GM12878 (cell line): ENCODE measurements around the gene NDRG4. TPM values are rescaled to one million over a fixed set of nuclear protein-coding genes. Genes with fewer than 3 reads are reported as not detected.
A peak's percentile ranks its signal among the peaks of the same experiment; 100 is the strongest.

ENCODE experiments used
- ATAC-seq: fragments of 200-7000 bp; cut with Tn5 transposase; 3 replicates; pipeline ENCODE4 v1.9.1; 2020; ENCODE audit warnings: mild to moderate bottlenecking, moderate library complexity
- BruUV-seq: library from RNA; stranded (reverse); fragments of 400-500 nt; replicated peaks from 2 replicates; lab custom pipeline; 2021; lab: Mats Ljungman, UMichigan
- CTCF ChIA-PET: fragments of 300-600 bp; sonication (Branson Sonifier 250); formaldehyde crosslinking; extraction: SDS; loops from one replicate; lab custom pipeline; 2021; ENCODE audit warnings: inconsistent platforms; lab: Yijun Ruan, JAX
- POLR2A ChIA-PET: fragments of 350-600 bp; formaldehyde crosslinking; extraction: SDS; loops from one replicate; lab custom pipeline; 2021; ENCODE audit warnings: inconsistent platforms; lab: Charles Lee
- RAD21 ChIA-PET: fragments of 300-600 bp; sonication (Branson Sonifier 250); formaldehyde crosslinking; loops from one replicate; lab custom pipeline; 2023; ENCODE audit warnings: antibody characterized with exemption; ENCODE audit not compliant: unreplicated experiment; lab: Charles Lee
- SMC1A ChIA-PET: fragments of 300-600 bp; sonication (Branson Sonifier 250); formaldehyde crosslinking; loops from one replicate; lab custom pipeline; 2023; ENCODE audit not compliant: unreplicated experiment, uncharacterized antibody; lab: Charles Lee
- DNase-seq: peaks from one replicate; pipeline ENCODE4 v3.0.0-alpha.2; 2011; ENCODE audit warnings: low read depth, low spot score
- FAIRE-seq: peaks from 3 replicates; lab custom pipeline; 2011; peaks lifted over from hg19 to GRCh38; lab: Jason Lieb, UNC
- H2AFZ ChIP-seq: 2 replicates; pipeline ENCODE4 v1.6.0; 2011; ENCODE audit warnings: low read depth, low read length, control low read depth; ENCODE audit not compliant: control insufficient read depth
- H3K27ac ChIP-seq: 2 replicates; pipeline ENCODE4 v1.5.1; 2011; ENCODE audit warnings: control low read depth; ENCODE audit not compliant: control insufficient read depth, insufficient read depth
- H3K27me3 ChIP-seq, 2 experiments: replicated peaks in 1 of 2; 2 replicates each; pipeline versions ENCODE4 v1.6.0 to v1.6.1; 2011; ENCODE audit warnings: low read length in 1 of 2; ENCODE audit not compliant: control insufficient read depth in 2 of 2, insufficient read depth in 2 of 2
- H3K36me3 ChIP-seq, 2 experiments: 2 replicates each; pipeline ENCODE4 v1.5.1; 2011; ENCODE audit warnings: low read length in 1 of 2; ENCODE audit not compliant: control insufficient read depth in 2 of 2, insufficient read depth in 2 of 2
- H3K4me1 ChIP-seq: 2 replicates; pipeline ENCODE4 v1.6.1; 2011; ENCODE audit warnings: mild to moderate bottlenecking, low read length, moderate library complexity, mixed read lengths; ENCODE audit not compliant: control insufficient read depth, insufficient read depth
- H3K4me2 ChIP-seq: 2 replicates; pipeline ENCODE4 v1.6.0; 2011; ENCODE audit warnings: control low read depth; ENCODE audit not compliant: control insufficient read depth, insufficient read depth
- H3K4me3 ChIP-seq: fragments of 200-600 bp; sonication (generic); 2 replicates; pipeline ENCODE4 v1.5.1; 2016
- H3K79me2 ChIP-seq: 2 replicates; pipeline ENCODE4 v1.6.0; 2011; ENCODE audit warnings: low read length; ENCODE audit not compliant: control insufficient read depth, insufficient read depth
- H3K9ac ChIP-seq: 2 replicates; pipeline ENCODE4 v1.8.0; 2011; ENCODE audit warnings: low read length, control low read depth, mixed read lengths; ENCODE audit not compliant: control insufficient read depth, insufficient read depth
- H3K9me3 ChIP-seq: replicated peaks from 3 replicates; pipeline ENCODE4 v1.5.1; 2011; ENCODE audit warnings: mild to moderate bottlenecking, low read length; ENCODE audit not compliant: control insufficient read depth, insufficient read depth
- H4K20me1 ChIP-seq: 2 replicates; pipeline ENCODE4 v1.6.0; 2011; ENCODE audit not compliant: control insufficient read depth, insufficient read depth
- E2F4 ChIP-seq: IDR thresholded peaks from 2 replicates; pipeline ENCODE4 v1.6.1; 2012; ENCODE audit warnings: low read depth, low read length, improper control_type of control experiment
- ELK1 ChIP-seq: IDR thresholded peaks from 2 replicates; pipeline ENCODE4 v1.6.1; 2012; ENCODE audit warnings: low read depth, low read length, improper control_type of control experiment
- FOXK2 ChIP-seq: fragments of 450-650 bp; IDR thresholded peaks from 2 replicates; pipeline ENCODE4 v1.6.1; 2017; ENCODE audit warnings: mild to moderate bottlenecking, moderate library complexity
- GABPA ChIP-seq: IDR thresholded peaks from 2 replicates; pipeline ENCODE4 v1.6.1; 2014; ENCODE audit warnings: antibody characterized with exemption, low read depth, mild to moderate bottlenecking, inconsistent platforms
- HCFC1 ChIP-seq: fragments of 150-350 bp; IDR thresholded peaks from 2 replicates; pipeline ENCODE4 v1.6.1; 2014; ENCODE audit warnings: low read length
- HDGF ChIP-seq: fragments of 450-650 bp; IDR thresholded peaks from 2 replicates; pipeline ENCODE4 v1.6.1; 2016; ENCODE audit warnings: antibody characterized with exemption
- MTA2 ChIP-seq: fragments of 450-650 bp; IDR thresholded peaks from 2 replicates; pipeline ENCODE4 v1.6.1; 2016; ENCODE audit warnings: low read depth, mild to moderate bottlenecking, moderate library complexity
- MYB ChIP-seq: fragments of 150-350 bp; IDR thresholded peaks from 2 replicates; pipeline ENCODE4 v1.6.1; 2014; ENCODE audit warnings: mild to moderate bottlenecking, low read depth, low read length, borderline replicate concordance
- MYC ChIP-seq: IDR thresholded peaks from 2 replicates; pipeline ENCODE4 v1.6.1; 2011; ENCODE audit warnings: mild to moderate bottlenecking, low read length, moderate library complexity, inconsistent platforms; ENCODE audit not compliant: insufficient read depth, insufficient replicate concordance, insufficient read length, severe bottlenecking
- NFYA ChIP-seq: IDR thresholded peaks from 2 replicates; pipeline ENCODE4 v1.6.1; 2011; ENCODE audit warnings: low read depth, mild to moderate bottlenecking, low read length, improper control_type of control experiment, borderline replicate concordance
- NR2C2 ChIP-seq: IDR thresholded peaks from 2 replicates; pipeline ENCODE4 v1.6.1; 2011; ENCODE audit warnings: borderline replicate concordance, low read depth; ENCODE audit not compliant: control insufficient read depth, insufficient read length
- POLR2A ChIP-seq: IDR thresholded peaks from 2 replicates; pipeline ENCODE4 v1.6.1; 2011; ENCODE audit warnings: low read depth, mild to moderate bottlenecking, low read length
- RB1 ChIP-seq: fragments of 450-650 bp; formaldehyde crosslinking; IDR thresholded peaks from 2 replicates; pipeline ENCODE4 v1.6.1; 2017; ENCODE audit warnings: mild to moderate bottlenecking, borderline replicate concordance
- RUNX3 ChIP-seq: IDR thresholded peaks from 2 replicates; pipeline ENCODE4 v1.6.1; 2012; ENCODE audit warnings: low read length, inconsistent platforms
- USF1 ChIP-seq: IDR thresholded peaks from 2 replicates; pipeline ENCODE4 v1.6.1; 2011; ENCODE audit warnings: borderline replicate concordance, low read depth, mild to moderate bottlenecking, moderate library complexity, mixed read lengths, low read length; ENCODE audit not compliant: insufficient read depth; ENCODE audit errors: extremely low read length
- ZNF592 ChIP-seq: fragments of 450-650 bp; IDR thresholded peaks from 2 replicates; pipeline ENCODE4 v1.6.1; 2017; ENCODE audit warnings: mild to moderate bottlenecking, moderate library complexity
- WGBS: methylation state at CpG from one replicate; pipeline ENCODE4 v1.1.6; 2016; ENCODE audit warnings: low lambda C conversion rate; ENCODE audit not compliant: insufficient replicate concordance, insufficient coverage; ENCODE audit errors: missing lambda C conversion rate; 5-methylcytosine and 5-hydroxymethylcytosine counted together
- in situ Hi-C: fragments of 300-500 bp; cut with MboI; formaldehyde crosslinking; loops from 9 replicates; pipeline ENCODE4 v1.14.3; 2018; ENCODE audit warnings: mixed read lengths
- intact Hi-C: fragments of 100-400 bp; cut with micrococcal nuclease; formaldehyde crosslinking; loops from one replicate; pipeline ENCODE4 v1.14.2; 2022; ENCODE audit not compliant: unreplicated experiment
- polyA plus RNA-seq, 11 experiments: library from polyadenylated mRNA; depleted of rRNA in 4 of 11; unstranded in 6 of 11; stranded (reverse) in 5 of 11; fragments of >200 nt; fragmentation: Nextera tagmentation in 4 of 11; fragmentation: Illumina TruSeq in 1 of 11; extraction: Ambion mirVana in 4 of 11; extraction: Trizol in 1 of 11; gene quantifications; 1 replicate in 1 of 11; 2 replicates in 10 of 11; pipeline versions ENCODE4 v1.2.1 to v1.2.3, GENCODE V29; 2011 to 2016; ENCODE audit warnings: inconsistent platforms in 2 of 11, missing spikeins in 2 of 11, low read depth in 1 of 11
- total RNA-seq, 4 experiments: library from RNA; depleted of rRNA in 3 of 4; stranded (reverse); fragments of >200 nt in 3 of 4; fragmentation: Illumina TruSeq in 1 of 4; extraction: Trizol in 1 of 4; gene quantifications; 2 replicates each; pipeline versions ENCODE4 v1.2.1 to v1.2.3, GENCODE V29; 2013 to 2021

The NDRG4 gene
- total and polyA plus RNA-seq, 10 of the 15 experiments (the other 5 are each of a cell fraction or from before 2014, with no cell fraction given): 0.33 to 3.8 (median 2.5) TPM

GRCh38 chr16:58515125-58515870 is 15.4 kb downstream of the NDRG4 start, which contains the start of gene SETD6:
Gene SETD6 (plus strand): TSS chr16:58515517. CDS start chr16:58515538, 21 bp downstream.
- WGBS: under 1% methylated on average over 59 of the region's 80 CpGs
- ChIA-PET CTCF (interaction anchor here (1.2 to 2.5 kb wide), 3 partner anchors 146 to 241 kb away, joined by 3 to 22 read pairs (median 18); no protein-coding TSS in a partner anchor), RAD21 (interaction anchor here (0.6 to 3.7 kb wide), 3 partner anchors 75 to 241 kb away, joined by 4 to 19 read pairs (median 15); no protein-coding TSS in a partner anchor), SMC1A (no interaction called here), POLR2A (interaction anchor here (0.7 kb wide), 1 partner anchor 289 kb away, joined by 5 read pairs; no protein-coding TSS in a partner anchor)
- FAIRE-seq (peak; percentile 57), ATAC-seq (peak; percentile 89), DNase-seq (no peak)
- Histone ChIP-seq H3K79me2 (peaks cover 11% of the 10 kb centered on the region), H3K27ac (peak within 1 kb of the TSS; percentile 54), H3K4me2 (peak within 1 kb of the TSS; percentile 87), H2AFZ (peak within 1 kb of the TSS; percentile 76), H3K4me1 (peaks cover 37% of the 10 kb centered on the region), H3K9ac (peak within 1 kb of the TSS; percentile 73), H3K4me3 (peak within 1 kb of the TSS; percentile 93), H3K36me3 (peaks cover 8 to 10% of the 10 kb centered on the region in 2 experiments), H3K27me3 (no peaks in the 10 kb centered on the region), H3K9me3 (no peaks in the 10 kb centered on the region), H4K20me1 (no peaks in the 10 kb centered on the region)
- intact Hi-C loops (no loop called here), in situ Hi-C loops (loop anchor here (25.0 kb wide), 1 partner anchor 222 kb away; the partner anchor contains the start of gene GOT2)
- TSS peak; percentile 49 for BruUV-seq
- TF ChIP-seq MYC (peak; percentile 68), RUNX3 (peak; percentile 70), MYB (no peak), ZNF592 (no peak), USF1 (peak; percentile 85), E2F4 (0 out of 2 replicates have a peak, but pooled peaks have one; percentile 25), HDGF (peak; percentile 74; the same call in 1 of the 2 replicates), GABPA (peak; percentile 83), ELK1 (peak; percentile 74), MTA2 (no peak), POLR2A (peak; percentile 84), HCFC1 (no peak), FOXK2 (peak; percentile 49; the same call in 1 of the 2 replicates), NR2C2 (no peak), NFYA (no peak), RB1 (0 out of 2 replicates have a peak, but pooled peaks have one; percentile 68)
